ENCODE results near the gene IGFBP2. TPM values are rescaled to one million over a fixed set of nuclear protein-coding genes. Genes with fewer than 3 reads are reported as not detected.

IGFBP2 gene
- total and polyA plus RNA-seq, 2 of the 8 experiments (the other 6 are each of a cell fraction or from before 2014, with no cell fraction given): 326 to 782 TPM

GRCh38 chr2:216701544-216701943 is 68.3 kb downstream of the IGFBP2 start:
- Histone ChIP-seq H3K9ac (replicated peaks in 1 of 4; ENCODE audit: extremely low read depth in 1 of 4, low read depth in 3 of 4, low read length in 3 of 4) (no peak overlapping the region), H2BK20ac (ENCODE audit: low read length) (no peak overlapping the region), H3K4me1 (replicated peaks in 1 of 4; ENCODE audit: control insufficient read depth in 3 of 4, insufficient read depth in 4 of 4, low read length in 3 of 4) (peaks cover 0 to 2% (median 0%) of the 10 kb centered on the region in 4 experiments; a peak in 1 of 7 replicates), H3K4me3 (ENCODE audit: extremely low read depth in 1 of 4, insufficient read depth in 2 of 4, low read depth in 3 of 4, low read length in 4 of 4) (no peak overlapping the region), H3K36me3 (ENCODE audit: control insufficient read depth in 2 of 4, insufficient read depth in 4 of 4, low read length in 3 of 4) (no peaks in the 10 kb centered on the region), H2AFZ (ENCODE audit: low read length) (no peak overlapping the region), H4K8ac (ENCODE audit: extremely low read depth, insufficient read depth, low read length) (no peak overlapping the region), H2AK5ac (ENCODE audit: low read depth, low read length) (no peak overlapping the region), H3K4ac (replicated peaks; ENCODE audit: insufficient read length, low read depth, low read length) (no peak overlapping the region), H3K79me1 (ENCODE audit: low read depth, low read length) (no peaks in the 10 kb centered on the region), H4K20me1 (replicated peaks in 1 of 2; ENCODE audit: control insufficient read depth in 1 of 2, insufficient read depth in 2 of 2, low read length in 2 of 2) (no peaks in the 10 kb centered on the region), H3K27me3 (replicated peaks in 1 of 4; ENCODE audit: control insufficient read depth in 3 of 4, extremely low read depth in 1 of 4, insufficient read depth in 3 of 4, low read length in 3 of 4) (no peaks in the 10 kb centered on the region), H3K56ac (replicated peaks; ENCODE audit: insufficient read length, low read depth, low read length) (no peak overlapping the region), H4K91ac (replicated peaks; ENCODE audit: insufficient read length, low read length) (no peak overlapping the region), H2BK120ac (replicated peaks; ENCODE audit: low read depth, low read length) (no peak overlapping the region), H2BK5ac (ENCODE audit: low read depth, low read length) (no peak overlapping the region), H3K18ac (ENCODE audit: extremely low read depth, low read length) (no peak overlapping the region), H2BK15ac (ENCODE audit: low read length) (no peak overlapping the region), H4K5ac (ENCODE audit: insufficient read length, low read depth, low read length) (no peak overlapping the region), H3K79me2 (ENCODE audit: control insufficient read depth in 1 of 2, insufficient read depth in 2 of 2, low read length in 2 of 2) (no peaks in the 10 kb centered on the region), H3K14ac (ENCODE audit: insufficient read length) (no peak overlapping the region), H3K27ac (ENCODE audit: low read depth, low read length) (no peak overlapping the region), H3K23me2 (ENCODE audit: low read depth, low read length) (no peaks in the 10 kb centered on the region), H3K23ac (ENCODE audit: insufficient read length) (no peak overlapping the region), H3K9me3 (ENCODE audit: insufficient read depth in 2 of 2, low read depth in 1 of 2, low read length in 1 of 2) (no peaks in the 10 kb centered on the region), H3K4me2 (ENCODE audit: insufficient read depth in 1 of 2, low read depth in 2 of 2, low read length in 2 of 2) (no peak overlapping the region), H2BK12ac (ENCODE audit: low read depth, low read length) (no peak overlapping the region)
- POLR2A ChIA-PET (ENCODE audit: partially characterized antibody): no interaction called here
- CTCF ChIA-PET (ENCODE audit: partially characterized antibody): interaction anchor here (0.6 to 4.4 kb wide), 11 partner anchors 7 to 1012 kb away, joined by 3 to 23 read pairs (median 5); no protein-coding TSS in a partner anchor
- no peak for FAIRE-seq
- 85% methylated on average over 7 of the region's 7 CpGs; no CpG with 5 or more reads in 1 of the 2 experiments for WGBS, 2 experiments (ENCODE audit: extremely low coverage in 1 of 2, insufficient coverage in 1 of 2, insufficient read length in 1 of 2, insufficient replicate concordance in 2 of 2, low coverage in 1 of 2, low lambda C conversion rate in 2 of 2, missing lambda C conversion rate in 1 of 2)
- no peak for DNase-seq (ENCODE audit: low read depth in 1 of 2, low spot score in 2 of 2)
- no peak for TF ChIP-seq CTCF (IDR thresholded peaks at IDR 0.05; ENCODE audit: control extremely low read depth in 1 of 3, insufficient read depth in 1 of 3, low read depth in 1 of 3, low read length in 3 of 3)
- no peak for TF ChIP-seq E2F6 (IDR thresholded peaks at IDR 0.05)
- TF ChIP-seq RFX5 (IDR thresholded peaks at IDR 0.05; ENCODE audit: borderline replicate concordance, low read depth, low read length): no peak
- no peak for TF ChIP-seq CBX8 (IDR thresholded peaks at IDR 0.05; ENCODE audit: borderline replicate concordance, low read depth, low read length)
- no peak for TF ChIP-seq MAX (IDR thresholded peaks at IDR 0.05)
- TF ChIP-seq CEBPB (IDR thresholded peaks at IDR 0.05; ENCODE audit: low read depth, low read length): peak; percentile 38; the same call in 1 of the 2 replicates

All from H1 (cell line).